ACC112 (cell line): ENCODE results near the gene DCAF4L1.
A peak's percentile ranks its signal among the peaks of the same experiment; 100 is the strongest.

ENCODE experiments used
- H2AFZ ChIP-seq: fragments of 200-600 bp; sonication (generic); one replicate; pipeline ENCODE4 v1.6.0; 2017; ENCODE audit warnings: antibody characterized with exemption, low read length; ENCODE audit not compliant: unreplicated experiment
- H3K27ac ChIP-seq: fragments of 200-600 bp; sonication (generic); 2 replicates; pipeline ENCODE4 v1.5.1; 2014; ENCODE audit warnings: low read depth, mild to moderate bottlenecking, antibody characterized with exemption, low read length, moderate library complexity
- H3K27me3 ChIP-seq: fragments of 200-600 bp; sonication (generic); 2 replicates; pipeline ENCODE4 v1.6.1; 2014; ENCODE audit warnings: mild to moderate bottlenecking, antibody characterized with exemption, low read length, moderate library complexity, mixed read lengths; ENCODE audit not compliant: insufficient read depth
- H3K36me3 ChIP-seq: fragments of 200-600 bp; sonication (generic); 2 replicates; pipeline ENCODE4 v1.6.1; 2016; ENCODE audit warnings: mild to moderate bottlenecking, antibody characterized with exemption, low read length, moderate library complexity, mixed read lengths; ENCODE audit not compliant: insufficient read depth
- H3K4me1 ChIP-seq: fragments of 200-600 bp; sonication (generic); one replicate; pipeline ENCODE4 v1.6.1; 2016; ENCODE audit warnings: low read length, mixed read lengths; ENCODE audit not compliant: insufficient read depth, unreplicated experiment, control insufficient read depth
- H3K4me3 ChIP-seq: fragments of 200-600 bp; sonication (generic); 2 replicates; pipeline ENCODE4 v1.5.1; 2014; ENCODE audit warnings: mild to moderate bottlenecking, low read depth, low read length
- H3K79me2 ChIP-seq: fragments of 200-600 bp; sonication (generic); one replicate; pipeline ENCODE4 v1.6.0; 2016; ENCODE audit warnings: low read length; ENCODE audit not compliant: control insufficient read depth, unreplicated experiment, insufficient read depth

Gene DCAF4L1, protein sequence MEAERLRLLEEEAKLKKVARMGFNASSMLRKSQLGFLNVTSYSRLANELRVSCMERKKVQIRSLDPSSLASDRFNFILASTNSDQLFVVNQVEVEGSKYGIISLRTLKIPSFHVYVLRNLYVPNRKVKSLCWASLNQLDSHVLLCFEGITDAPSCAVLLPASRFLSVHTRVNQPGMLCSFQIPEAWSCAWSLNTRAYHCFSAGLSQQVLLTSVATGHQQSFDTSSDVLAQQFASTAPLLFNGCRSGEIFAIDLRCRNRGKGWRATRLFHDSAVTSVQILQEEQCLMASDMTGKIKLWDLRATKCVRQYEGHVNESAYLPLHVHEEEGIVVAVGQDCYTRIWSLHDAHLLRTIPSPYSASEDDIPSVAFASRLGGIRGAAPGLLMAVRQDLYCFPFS

DNA sequence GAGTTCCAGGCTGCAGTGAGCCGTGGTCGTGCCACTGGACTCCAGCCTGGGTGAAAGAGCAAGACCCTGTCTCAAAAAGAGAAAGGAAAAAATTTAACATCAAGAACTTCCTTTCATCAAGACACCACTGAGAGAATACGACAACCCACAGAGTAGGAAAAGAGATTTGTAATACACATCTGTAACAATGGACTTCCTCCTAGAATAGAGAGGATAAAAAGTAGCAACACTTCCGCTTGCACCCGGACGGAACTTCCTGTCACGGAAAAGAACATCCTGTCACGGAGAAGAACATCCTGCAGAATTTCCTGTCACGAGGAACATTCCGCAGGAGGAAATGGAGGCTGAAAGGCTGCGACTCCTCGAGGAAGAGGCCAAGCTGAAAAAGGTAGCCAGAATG, at the start of gene DCAF4L1:
Gene DCAF4L1, plus strand, starts transcription at position 301 of the 400 bp plus-strand sequence. Its CDS starts 37 bp downstream, at position 338.
- Histone ChIP-seq H3K27me3 (no peaks in the 10 kb centered on the region), H2AFZ (no peak within 1 kb of the TSS), H3K4me3 (no peak within 1 kb of the TSS), H3K36me3 (no peaks in the 10 kb centered on the region), H3K4me1 (peaks cover 10% of the 10 kb centered on the region), H3K27ac (no peak within 1 kb of the TSS), H3K79me2 (no peaks in the 10 kb centered on the region)

DNA sequence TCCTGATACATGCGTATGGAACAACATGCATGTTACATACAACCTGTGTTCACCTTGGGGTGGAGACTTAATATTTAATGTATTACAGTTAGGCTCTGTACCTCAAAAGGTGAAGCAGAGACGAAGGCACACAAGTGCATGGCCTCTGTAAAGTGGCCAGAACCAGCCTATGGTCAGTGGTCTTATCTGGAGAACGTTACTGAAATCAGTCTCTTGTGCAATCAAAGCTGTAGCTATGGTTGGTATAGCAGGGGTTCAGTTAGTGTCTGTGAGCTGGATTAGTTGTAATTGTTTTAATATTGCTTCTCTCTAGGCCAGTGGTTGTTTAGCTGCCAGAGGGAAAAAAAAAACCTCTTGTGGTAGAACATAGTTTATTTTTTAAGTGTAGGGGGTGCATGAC, 48.6 kb upstream of the DCAF4L1 start:
- Histone ChIP-seq H3K27me3 (no peaks in the 10 kb centered on the region), H3K4me1 (peaks cover 28% of the 10 kb centered on the region), H3K79me2 (peaks cover 30% of the 10 kb centered on the region), H3K4me3 (no peak overlapping the region), H3K36me3 (no peaks in the 10 kb centered on the region), H3K27ac (no peak overlapping the region), H2AFZ (no peak overlapping the region)

DNA sequence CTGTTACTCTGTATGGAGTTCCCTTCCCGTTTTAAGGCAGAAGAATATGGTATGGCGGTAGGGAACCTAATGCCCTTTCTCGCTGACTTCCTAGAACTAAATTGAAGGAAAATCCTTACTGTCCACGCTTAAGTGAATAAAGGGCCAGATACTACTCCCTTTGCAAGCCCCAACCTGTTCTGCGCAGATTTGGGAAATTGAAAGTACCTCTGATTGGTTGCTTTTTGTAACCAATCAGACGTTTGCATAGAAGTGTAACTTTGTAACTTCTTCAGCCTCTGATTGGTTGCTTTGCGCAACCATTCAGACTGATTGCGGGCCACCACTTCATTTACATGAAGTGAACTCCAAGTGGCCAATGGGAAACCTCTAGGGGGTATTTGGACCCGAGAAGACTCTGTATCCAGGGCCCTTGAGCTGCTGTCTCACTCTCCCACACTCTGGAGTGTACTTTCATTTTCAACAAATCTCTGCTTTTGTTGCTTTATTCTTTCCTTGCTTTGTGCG, 47.5 kb upstream of the DCAF4L1 start:
- peaks cover 38% of the 10 kb centered on the region for H3K4me1 ChIP-seq
- H3K36me3 ChIP-seq = peaks cover 4% of the 10 kb centered on the region; the same call in 1 of the 2 replicates
- H3K27ac ChIP-seq = no peak overlapping the region
- H3K4me3 ChIP-seq = peak overlapping the region; percentile 96; the same call in 1 of the 2 replicates
- peak overlapping the region; percentile 98 for H2AFZ ChIP-seq
- H3K79me2 ChIP-seq = peaks cover 39% of the 10 kb centered on the region
- H3K27me3 ChIP-seq = no peaks in the 10 kb centered on the region

DNA sequence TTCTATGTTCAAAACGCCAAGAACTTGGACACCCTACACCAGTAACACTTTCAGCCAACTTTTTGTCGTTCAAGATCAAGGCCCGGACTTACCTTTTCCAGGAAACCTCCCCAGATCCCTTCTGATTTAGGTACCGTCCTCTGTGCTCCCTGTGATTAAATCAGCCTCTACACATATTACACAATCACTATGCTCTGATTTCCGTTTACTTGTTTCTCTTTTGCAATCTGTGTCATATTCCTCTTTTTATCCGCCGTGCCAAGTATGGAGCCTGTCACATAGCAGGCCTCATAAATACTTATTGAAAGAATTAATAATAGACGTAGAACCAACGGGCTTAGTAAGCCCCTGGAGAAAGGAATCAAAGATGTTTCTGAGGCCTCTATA, 47.0 kb upstream of the DCAF4L1 start:
- peaks cover 42% of the 10 kb centered on the region for H3K4me1 ChIP-seq
- H3K79me2 ChIP-seq = peaks cover 43% of the 10 kb centered on the region
- H3K27ac ChIP-seq = no peak overlapping the region
- H3K27me3 ChIP-seq = no peaks in the 10 kb centered on the region
- H3K36me3 ChIP-seq = peaks cover 9% of the 10 kb centered on the region
- H2AFZ ChIP-seq = peak overlapping the region; percentile 98
- H3K4me3 ChIP-seq = peak overlapping the region; percentile 96

DNA sequence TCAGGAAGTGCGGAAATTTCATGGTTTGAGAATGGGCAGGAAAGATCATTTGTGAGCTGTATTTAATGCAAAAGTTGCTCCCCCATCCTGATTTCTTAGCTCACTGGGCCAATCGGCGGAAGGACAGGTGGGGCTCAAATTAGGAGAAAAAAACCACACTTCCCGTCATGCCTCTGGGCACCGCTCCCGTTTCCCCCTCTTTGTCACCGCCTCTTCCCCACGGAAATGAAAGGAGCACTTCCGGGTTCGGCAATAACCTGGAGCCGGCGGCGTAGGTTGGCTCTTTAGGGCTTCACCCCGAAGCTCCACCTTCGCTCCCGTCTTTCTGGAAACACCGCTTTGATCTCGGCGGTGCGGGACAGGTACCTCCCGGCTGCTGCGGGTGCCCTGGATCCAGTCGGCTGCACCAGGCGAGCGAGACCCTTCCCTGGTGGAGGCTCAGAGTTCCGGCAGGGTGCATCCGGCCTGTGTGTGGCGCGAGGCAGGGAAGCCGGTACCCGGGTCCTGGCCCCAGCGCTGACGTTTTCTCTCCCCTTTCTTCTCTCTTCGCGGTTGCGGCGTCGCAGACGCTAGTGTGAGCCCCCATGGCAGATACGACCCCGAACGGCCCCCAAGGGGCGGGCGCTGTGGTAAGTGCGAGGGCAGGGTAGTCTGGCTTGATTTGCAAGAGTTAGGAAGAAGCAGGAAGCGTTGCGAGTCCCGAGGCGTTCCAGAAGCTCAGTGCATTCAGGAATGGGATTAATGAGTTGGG, 46.5 kb upstream of the DCAF4L1 start, which contains the start of gene TMEM33:
Gene TMEM33, plus strand, starts transcription at position 529 of the 751 bp plus-strand sequence. Its CDS starts 56 bp downstream, at position 585.
- Histone ChIP-seq H3K4me1 (peaks cover 42% of the 10 kb centered on the region), H3K27ac (peak within 1 kb of the TSS; percentile 52; the same call in 1 of the 2 replicates), H3K4me3 (peak within 1 kb of the TSS; percentile 96), H3K36me3 (peaks cover 12% of the 10 kb centered on the region), H3K79me2 (peaks cover 47% of the 10 kb centered on the region), H2AFZ (peak within 1 kb of the TSS; percentile 98), H3K27me3 (no peaks in the 10 kb centered on the region)

DNA sequence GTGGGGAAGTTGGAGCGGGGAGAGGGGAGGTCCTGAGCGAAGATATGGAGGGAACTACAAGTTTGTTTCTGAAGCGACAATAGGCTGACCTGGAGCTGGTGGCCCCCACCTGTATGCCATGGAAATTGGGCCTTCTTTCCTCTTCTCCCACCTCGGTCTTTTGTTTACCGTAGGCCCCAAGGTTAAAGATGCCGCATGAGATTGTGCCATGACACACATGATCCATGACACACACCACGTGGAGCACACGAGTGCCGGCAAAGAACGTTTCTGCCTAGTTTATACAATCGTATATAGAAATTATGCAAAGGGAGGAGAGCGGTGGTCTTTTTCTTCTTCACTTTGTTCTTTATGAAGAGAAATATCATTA, 45.9 kb upstream of the DCAF4L1 start:
- Histone ChIP-seq H3K79me2 (peaks cover 47% of the 10 kb centered on the region), H2AFZ (peak overlapping the region; percentile 98), H3K27ac (peak overlapping the region; percentile 52; the same call in 1 of the 2 replicates), H3K27me3 (no peaks in the 10 kb centered on the region), H3K36me3 (peaks cover 12% of the 10 kb centered on the region), H3K4me3 (peak overlapping the region; percentile 96), H3K4me1 (peaks cover 39% of the 10 kb centered on the region)

DNA sequence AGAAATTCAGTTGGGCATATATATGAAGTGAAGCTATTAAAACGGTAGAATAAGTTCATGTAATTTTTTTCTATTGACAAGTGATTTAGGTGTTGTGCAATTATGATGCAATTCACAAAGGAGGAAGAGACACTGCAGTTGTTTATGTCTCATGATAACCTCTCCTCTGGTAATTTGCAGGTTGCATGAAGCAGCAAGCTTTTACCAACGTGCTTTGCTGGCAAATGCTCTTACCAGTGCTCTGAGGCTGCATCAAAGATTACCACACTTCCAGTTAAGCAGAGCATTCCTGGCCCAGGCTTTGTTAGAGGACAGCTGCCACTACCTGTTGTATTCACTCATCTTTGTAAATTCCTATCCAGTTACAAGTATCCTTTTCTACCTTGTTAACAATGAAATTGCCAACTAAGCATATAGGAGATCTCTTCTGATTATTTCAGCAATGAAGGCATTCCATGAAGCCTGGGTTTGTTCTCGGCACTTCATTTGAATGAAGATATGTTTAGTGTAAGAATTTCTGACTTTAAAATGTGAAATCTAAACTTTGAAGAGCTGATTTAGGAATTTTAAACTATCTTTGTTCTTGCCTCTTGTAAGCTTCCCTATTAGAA, 42.4 kb upstream of the DCAF4L1 start:
- peaks cover 20% of the 10 kb centered on the region for H3K36me3 ChIP-seq
- no peak overlapping the region for H2AFZ ChIP-seq
- H3K27ac ChIP-seq = no peak overlapping the region
- peaks cover 33% of the 10 kb centered on the region for H3K4me1 ChIP-seq
- no peak overlapping the region for H3K4me3 ChIP-seq
- H3K79me2 ChIP-seq = peaks cover 68% of the 10 kb centered on the region
- no peaks in the 10 kb centered on the region for H3K27me3 ChIP-seq

DNA sequence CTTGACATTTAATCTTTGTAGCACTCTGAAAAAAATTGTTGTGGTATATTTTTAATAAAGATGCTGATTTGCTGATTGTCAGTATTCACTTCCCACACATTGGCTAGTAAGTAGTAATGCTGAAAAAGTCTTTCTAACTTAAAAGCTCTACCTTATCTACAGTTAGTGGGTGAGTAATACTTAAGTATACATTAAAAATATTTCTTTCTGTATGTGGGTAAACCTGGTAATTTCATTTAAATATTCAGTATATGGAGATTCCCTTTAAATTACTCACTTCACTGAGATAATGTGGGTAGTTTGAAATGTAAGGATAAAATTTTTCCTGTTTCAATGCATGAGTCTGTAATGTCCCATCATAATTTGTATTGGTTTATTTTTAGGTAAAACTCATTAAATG, 40.7 kb upstream of the DCAF4L1 start:
- H2AFZ ChIP-seq = no peak overlapping the region
- H3K4me1 ChIP-seq = peaks cover 33% of the 10 kb centered on the region
- H3K79me2 ChIP-seq = peaks cover 60% of the 10 kb centered on the region
- no peaks in the 10 kb centered on the region for H3K27me3 ChIP-seq
- peaks cover 24% of the 10 kb centered on the region for H3K36me3 ChIP-seq
- H3K27ac ChIP-seq = no peak overlapping the region
- H3K4me3 ChIP-seq = no peak overlapping the region

DNA sequence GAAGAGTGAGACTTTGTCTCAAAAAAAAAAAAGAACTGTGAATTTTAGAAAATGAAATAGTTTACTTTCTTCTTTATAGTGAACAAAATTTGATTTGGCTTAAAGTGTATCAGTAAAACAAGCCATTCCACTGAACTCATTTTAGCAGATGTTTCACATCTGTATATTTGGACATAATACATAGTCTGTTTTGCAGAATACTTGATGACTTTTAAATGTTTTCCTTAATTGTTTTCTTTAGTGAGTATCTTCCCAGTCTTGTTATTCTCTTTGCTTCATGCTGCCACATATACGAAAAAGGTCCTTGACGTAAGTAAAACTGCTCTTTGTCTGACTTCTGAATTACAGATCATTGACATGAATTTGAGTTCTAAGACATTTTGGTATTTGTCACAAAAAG, 38.0 kb upstream of the DCAF4L1 start:
- Histone ChIP-seq H3K79me2 (peaks cover 33% of the 10 kb centered on the region), H2AFZ (no peak overlapping the region), H3K4me1 (peaks cover 9% of the 10 kb centered on the region), H3K4me3 (no peak overlapping the region), H3K36me3 (peaks cover 31% of the 10 kb centered on the region), H3K27me3 (no peaks in the 10 kb centered on the region), H3K27ac (no peak overlapping the region)

DNA sequence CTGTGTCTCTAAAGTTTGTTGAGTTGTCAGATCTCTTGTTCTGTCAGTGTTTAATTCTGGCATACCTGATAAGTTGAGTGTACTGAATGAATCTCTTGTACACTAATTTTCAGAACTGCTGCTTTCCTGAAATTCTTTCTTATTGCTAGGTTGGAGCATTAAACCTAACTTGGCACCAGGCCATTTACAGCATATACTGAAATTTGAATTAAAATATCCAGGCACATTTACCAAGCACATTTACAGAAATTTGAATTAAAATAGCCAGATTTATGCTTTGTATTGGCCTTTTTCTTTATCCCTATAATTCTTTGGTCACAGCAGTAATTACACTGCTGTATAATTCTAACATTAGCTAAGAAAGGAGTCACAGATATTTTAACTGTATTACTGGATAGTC, 37.5 kb upstream of the DCAF4L1 start:
- H3K27me3 ChIP-seq = no peaks in the 10 kb centered on the region
- H2AFZ ChIP-seq = no peak overlapping the region
- H3K4me3 ChIP-seq = no peak overlapping the region
- peaks cover 29% of the 10 kb centered on the region for H3K79me2 ChIP-seq
- H3K4me1 ChIP-seq = peaks cover 4% of the 10 kb centered on the region
- no peak overlapping the region for H3K27ac ChIP-seq
- peaks cover 30% of the 10 kb centered on the region for H3K36me3 ChIP-seq
